Ascending aorta (tissue), 2 donors: ENCODE results near the gene CTIF. TPM values are rescaled to one million over a fixed set of nuclear protein-coding genes. Genes with fewer than 3 reads are reported as not detected.
A peak's percentile ranks its signal among the peaks of the same experiment; 100 is the strongest.

Experiments
- DNase-seq, 2 donors: peaks; one replicate each; pipeline ENCODE4 v3.0.0-alpha.2; 2019; ENCODE audit warnings: low spot score in 2 of 2
- H3K27ac ChIP-seq, 2 donors: fragments of 200-600 bp; sonication (generic); one replicate each; pipeline ENCODE4 v1.5.1; 2016 to 2017; ENCODE audit warnings: mild to moderate bottlenecking in 1 of 2
- H3K27me3 ChIP-seq: fragments of 200-600 bp; sonication (generic); one replicate; pipeline ENCODE4 v1.5.1; 2017
- H3K36me3 ChIP-seq, 2 donors: fragments of 200-600 bp; sonication (generic); one replicate each; pipeline ENCODE4 v1.5.1; 2016
- H3K4me1 ChIP-seq, 2 donors: fragments of 200-600 bp; sonication (generic); one replicate each; pipeline ENCODE4 v1.5.1; 2016 to 2017; ENCODE audit warnings: mild to moderate bottlenecking in 1 of 2
- H3K4me3 ChIP-seq, 2 donors: fragments of 200-600 bp; sonication (generic); one replicate each; pipeline ENCODE4 v1.5.1; 2016 to 2017; ENCODE audit warnings: mild to moderate bottlenecking in 1 of 2
- H3K9me3 ChIP-seq, 2 donors: fragments of 200-600 bp; sonication (generic); one replicate each; pipeline ENCODE4 v1.5.1; 2016
- CTCF ChIP-seq, 3 experiments: fragments of 200-600 bp in 2 of 3; fragments of 450-650 bp in 1 of 3; sonication (generic) in 2 of 3; IDR thresholded peaks; one replicate each; pipeline ENCODE4 v1.5.1; 2016 to 2019; ENCODE audit warnings: antibody characterized with exemption in 3 of 3, mild to moderate bottlenecking in 1 of 3, moderate library complexity in 1 of 3
- intact Hi-C: fragments of 100-400 bp; cut with DNase I; formaldehyde crosslinking; loops from one replicate; pipeline ENCODE4 v1.15.1; 2023
- total RNA-seq: library from RNA; depleted of rRNA; stranded (reverse); fragments of >200 nt; gene quantifications from one replicate; pipeline ENCODE4 v1.1.0, GENCODE V29; 2016

The CTIF gene
- total RNA-seq, 1 donor from 2014 or later: 55.3 TPM

DNA sequence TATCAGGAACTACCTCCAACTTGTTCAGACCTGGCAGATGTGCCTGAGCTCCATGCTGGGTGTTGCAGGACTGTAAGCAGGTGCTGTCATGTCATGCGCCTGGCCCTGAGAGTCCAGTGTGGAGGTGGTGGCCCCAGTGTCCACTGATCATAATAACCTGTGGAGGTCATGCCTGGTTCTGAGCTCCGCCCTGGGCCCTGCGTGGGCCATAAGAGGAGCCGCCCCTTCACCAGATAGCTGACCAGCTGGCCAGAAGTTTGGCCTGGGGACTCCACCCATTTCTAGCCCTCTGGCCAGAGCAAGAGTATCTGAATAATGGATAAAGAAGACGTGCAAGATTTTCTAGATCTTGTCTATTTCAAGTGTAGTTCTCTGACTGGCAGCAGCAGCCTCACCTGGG is 72.4 kb downstream of the CTIF start:
- H3K4me1 ChIP-seq: peaks cover 17 to 47% of the 10 kb centered on the region in 2 donors
- H3K36me3 ChIP-seq: no peaks in the 10 kb centered on the region
- no peaks in the 10 kb centered on the region for H3K27me3 ChIP-seq
- no peak for DNase-seq
- TF ChIP-seq CTCF (IDR thresholded peaks at IDR 0.05): no peak
- H3K27ac ChIP-seq: peak overlapping the region; percentile 89
- H3K9me3 ChIP-seq: no peaks in the 10 kb centered on the region
- intact Hi-C loops: loop anchor here (2.0 kb wide), 1 partner anchor 72 kb away; the partner anchor contains the start of gene CTIF
- no peak overlapping the region for H3K4me3 ChIP-seq

- peaks cover 20 to 49% of the 10 kb centered on the region in 2 donors for H3K4me1 ChIP-seq
Measured at GRCh38 chr18:48611785-48612480, 73.1 kb downstream of the CTIF start.

DNA sequence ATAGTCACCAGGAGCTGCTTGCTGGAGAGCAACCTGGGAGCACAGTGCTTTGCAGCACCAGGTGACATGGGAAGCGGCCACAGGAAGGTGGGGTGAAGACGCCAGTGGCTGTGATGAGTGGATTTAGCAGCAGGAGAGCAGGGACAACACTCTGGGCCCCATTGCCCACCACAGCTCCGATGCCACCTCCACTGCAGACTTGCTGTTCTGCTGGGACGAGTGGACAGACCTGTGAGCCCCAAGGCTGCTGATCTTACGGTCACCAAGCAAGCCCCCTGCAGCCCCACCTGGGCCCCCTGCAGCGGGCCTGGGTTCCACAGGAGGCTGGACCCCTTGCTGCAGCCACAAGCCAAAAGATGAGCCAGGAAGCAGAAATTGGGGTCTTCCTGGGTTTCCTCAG is 73.7 kb downstream of the CTIF start:
- TF ChIP-seq CTCF (IDR thresholded peaks at IDR 0.05): no peak
- no peaks in the 10 kb centered on the region for H3K36me3 ChIP-seq
- H3K9me3 ChIP-seq: no peaks in the 10 kb centered on the region
- intact Hi-C loops: no loop called here
- peak overlapping the region; percentile 89 for H3K27ac ChIP-seq
- peaks cover 23 to 50% of the 10 kb centered on the region in 2 donors for H3K4me1 ChIP-seq
- H3K27me3 ChIP-seq: no peaks in the 10 kb centered on the region
- DNase-seq: no peak
- H3K4me3 ChIP-seq: no peak overlapping the region

More at GRCh38 chr18:48611785-48612480, 73.1 kb downstream of the CTIF start:
- no peaks in the 10 kb centered on the region for H3K36me3 ChIP-seq
- DNase-seq: no peak
- no peak overlapping the region for H3K4me3 ChIP-seq
- intact Hi-C loops: loop anchor here (2.0 kb wide), 1 partner anchor 73 kb away; the partner anchor contains the start of gene CTIF
- TF ChIP-seq CTCF (IDR thresholded peaks at IDR 0.05): no peak
- H3K27me3 ChIP-seq: no peaks in the 10 kb centered on the region
- H3K27ac ChIP-seq: peak overlapping the region; percentile 89
- H3K9me3 ChIP-seq: no peaks in the 10 kb centered on the region

GRCh38 chr18:48612917-48613316 is 74.1 kb downstream of the CTIF start:
- no peaks in the 10 kb centered on the region for H3K9me3 ChIP-seq
- H3K36me3 ChIP-seq: no peaks in the 10 kb centered on the region
- intact Hi-C loops: no loop called here
- no peak for DNase-seq
- H3K27ac ChIP-seq: peak overlapping the region; percentile 89
- H3K4me3 ChIP-seq: peak overlapping the region in 1 of 2 donors; percentile 26
- peaks cover 27 to 52% of the 10 kb centered on the region in 2 donors for H3K4me1 ChIP-seq
- no peak for TF ChIP-seq CTCF (IDR thresholded peaks at IDR 0.05)
- no peaks in the 10 kb centered on the region for H3K27me3 ChIP-seq

GRCh38 chr18:48613589-48614404 is 75.0 kb downstream of the CTIF start:
- no peak for TF ChIP-seq CTCF (IDR thresholded peaks at IDR 0.05)
- Histone ChIP-seq H3K4me3 (peak overlapping the region in 1 of 2 donors; percentile 26), H3K9me3 (no peaks in the 10 kb centered on the region), H3K27ac (peak overlapping the region; percentile 89), H3K4me1 (peaks cover 29 to 58% of the 10 kb centered on the region in 2 donors), H3K27me3 (no peaks in the 10 kb centered on the region), H3K36me3 (no peaks in the 10 kb centered on the region)
- intact Hi-C loops: no loop called here
- DNase-seq: peak in 1 of 2 donors; percentile 85
